Tibial nerve (tissue), 4 donors: Measurements from ENCODE around the gene MPZL3. TPM values are rescaled to one million over a fixed set of nuclear protein-coding genes. Genes with fewer than 3 reads are reported as not detected.

Source experiments
- DNase-seq, 2 donors: peaks; one replicate each; pipeline ENCODE4 v3.0.0-alpha.2; 2019; ENCODE audit warnings: low spot score in 2 of 2
- H3K27ac ChIP-seq, 4 donors: fragments of 200-600 bp; sonication (generic) in 3 of 4; one replicate each; pipeline ENCODE4 v1.5.1; 2017 to 2019; ENCODE audit warnings: mild to moderate bottlenecking in 1 of 4
- H3K27me3 ChIP-seq, 2 donors: fragments of 200-600 bp; sonication (generic) in 1 of 2; one replicate each; pipeline versions ENCODE4 v1.5.1 to v1.6.0; 2017 to 2019
- H3K36me3 ChIP-seq, 3 donors: fragments of 200-600 bp; sonication (generic); one replicate each; pipeline ENCODE4 v1.5.1; 2018 to 2019
- H3K4me1 ChIP-seq, 4 donors: fragments of 200-600 bp; sonication (generic) in 3 of 4; one replicate each; pipeline ENCODE4 v1.5.1; 2017 to 2019
- H3K4me3 ChIP-seq, 4 donors: fragments of 200-600 bp; sonication (generic) in 3 of 4; one replicate each; pipeline ENCODE4 v1.5.1; 2017 to 2019; ENCODE audit warnings: mild to moderate bottlenecking in 1 of 4, moderate library complexity in 1 of 4
- H3K9me3 ChIP-seq, 4 donors: fragments of 200-600 bp; sonication (generic) in 3 of 4; one replicate each; pipeline ENCODE4 v1.5.1; 2017 to 2019
- EP300 ChIP-seq, 2 donors: sonication (generic); formaldehyde crosslinking; IDR thresholded peaks; one replicate each; pipeline ENCODE4 v1.6.1; 2017; ENCODE audit warnings: antibody characterized with exemption in 2 of 2, mild to moderate bottlenecking in 1 of 2
- POLR2A ChIP-seq, 2 donors: fragments of 450-650 bp; IDR thresholded peaks; one replicate each; pipeline ENCODE4 v1.6.1; 2017; ENCODE audit warnings: antibody characterized with exemption in 2 of 2, mild to moderate bottlenecking in 2 of 2, moderate library complexity in 2 of 2
- WGBS, 2 donors: methylation state at CpG; one replicate each; pipeline ENCODE4 v1.1.5; 2018; 5-methylcytosine and 5-hydroxymethylcytosine counted together
- total RNA-seq, 4 donors: library from RNA; depleted of rRNA; stranded (reverse); fragments of >200 nt; gene quantifications; one replicate each; pipeline ENCODE4 v1.1.0, GENCODE V29; 2016
- TF ChIP-seq, protein P1 (sequence below), 5 experiments: fragments of 200-600 bp in 3 of 5; fragments of 450-650 bp in 2 of 5; sonication (generic) in 3 of 5; IDR thresholded peaks; one replicate each; pipeline ENCODE4 v1.5.1; 2016 to 2019; ENCODE audit warnings: antibody characterized with exemption in 5 of 5, mild to moderate bottlenecking in 3 of 5, moderate library complexity in 2 of 5

Gene MPZL3
- total RNA-seq, 4 donors from 2014 or later = 0.87 to 3.1 (median 1.9) TPM

DNA sequence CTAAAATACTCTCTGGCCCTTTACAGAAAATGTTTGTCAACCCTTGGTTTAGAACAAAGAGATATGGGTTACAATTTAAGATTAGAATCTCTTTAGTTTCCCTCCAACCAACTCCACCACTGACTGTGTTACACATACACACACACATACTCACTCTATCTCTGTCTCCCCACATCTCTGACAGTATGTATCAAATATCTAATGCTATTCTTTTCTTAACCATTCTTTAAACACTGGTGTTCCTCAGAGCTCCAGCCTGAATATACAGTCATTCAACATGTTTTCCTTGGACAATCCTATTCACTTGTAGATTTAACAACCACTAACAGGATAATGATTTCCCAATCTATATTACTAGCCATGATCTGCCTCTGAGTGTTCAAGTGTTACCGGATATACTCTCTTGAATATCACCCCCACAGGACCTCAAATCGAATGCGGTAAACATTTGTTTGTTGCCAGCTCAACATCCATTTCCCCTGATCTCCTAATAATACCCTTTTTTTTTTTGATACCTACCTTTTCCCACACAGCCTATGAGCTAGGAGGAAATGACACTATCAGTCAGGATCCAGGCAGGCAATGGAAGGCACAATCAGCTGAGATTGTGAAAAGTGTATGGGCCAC lies 6.1 kb downstream of the MPZL3 start:
- H3K36me3 ChIP-seq = no peaks in the 10 kb centered on the region
- 87 to 88% methylated on average over 3 of the region's 3 CpGs for WGBS, 2 donors

DNA sequence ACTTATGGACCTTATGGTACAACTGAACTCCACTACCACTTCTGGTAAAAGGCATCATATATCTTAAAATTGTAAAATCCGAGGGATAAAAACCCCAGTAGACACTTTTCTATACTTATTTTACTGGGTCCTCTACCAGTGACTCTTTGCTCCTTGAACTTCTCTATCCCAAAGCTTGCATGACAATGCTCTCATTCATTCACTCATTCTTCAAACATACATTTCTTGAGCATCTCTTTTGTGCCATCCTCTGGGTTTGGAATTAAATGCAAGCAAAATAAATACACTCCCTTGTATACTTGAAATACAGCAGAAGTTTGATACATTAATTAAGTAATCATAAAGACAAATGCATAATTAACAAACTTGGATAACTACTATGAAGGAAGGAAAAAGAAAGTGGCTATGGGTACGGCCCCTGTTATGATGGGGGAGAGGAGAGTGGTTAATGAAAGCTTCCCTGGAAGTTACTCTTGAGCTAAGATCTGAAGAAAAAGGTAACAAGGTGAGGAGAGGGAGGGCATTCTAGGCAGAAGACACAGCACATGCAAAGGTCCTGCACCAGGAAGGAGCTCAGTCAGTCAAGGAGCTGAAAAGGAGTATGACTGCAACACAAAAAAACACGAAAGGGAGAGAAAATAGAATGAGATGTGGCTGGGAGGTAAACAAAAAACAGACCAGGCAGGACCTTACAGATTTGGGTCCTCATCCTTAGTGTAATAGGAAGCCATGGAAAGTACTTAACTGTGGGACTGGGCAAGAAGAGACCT lies 8.0 kb downstream of the MPZL3 start:
- TF ChIP-seq EP300 (IDR thresholded peaks at IDR 0.05) (no peak), POLR2A (IDR thresholded peaks at IDR 0.05) (no peak)
- TF ChIP-seq, protein P1, sequence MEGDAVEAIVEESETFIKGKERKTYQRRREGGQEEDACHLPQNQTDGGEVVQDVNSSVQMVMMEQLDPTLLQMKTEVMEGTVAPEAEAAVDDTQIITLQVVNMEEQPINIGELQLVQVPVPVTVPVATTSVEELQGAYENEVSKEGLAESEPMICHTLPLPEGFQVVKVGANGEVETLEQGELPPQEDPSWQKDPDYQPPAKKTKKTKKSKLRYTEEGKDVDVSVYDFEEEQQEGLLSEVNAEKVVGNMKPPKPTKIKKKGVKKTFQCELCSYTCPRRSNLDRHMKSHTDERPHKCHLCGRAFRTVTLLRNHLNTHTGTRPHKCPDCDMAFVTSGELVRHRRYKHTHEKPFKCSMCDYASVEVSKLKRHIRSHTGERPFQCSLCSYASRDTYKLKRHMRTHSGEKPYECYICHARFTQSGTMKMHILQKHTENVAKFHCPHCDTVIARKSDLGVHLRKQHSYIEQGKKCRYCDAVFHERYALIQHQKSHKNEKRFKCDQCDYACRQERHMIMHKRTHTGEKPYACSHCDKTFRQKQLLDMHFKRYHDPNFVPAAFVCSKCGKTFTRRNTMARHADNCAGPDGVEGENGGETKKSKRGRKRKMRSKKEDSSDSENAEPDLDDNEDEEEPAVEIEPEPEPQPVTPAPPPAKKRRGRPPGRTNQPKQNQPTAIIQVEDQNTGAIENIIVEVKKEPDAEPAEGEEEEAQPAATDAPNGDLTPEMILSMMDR (IDR thresholded peaks at IDR 0.05) = no peak
- Histone ChIP-seq H3K27me3 (peaks cover 0 to 15% of the 10 kb centered on the region in 2 donors), H3K36me3 (no peaks in the 10 kb centered on the region), H3K4me3 (no peak overlapping the region), H3K27ac (no peak overlapping the region), H3K4me1 (peaks cover 0 to 5% (median 1%) of the 10 kb centered on the region in 4 donors), H3K9me3 (no peaks in the 10 kb centered on the region)
- 73 to 74% methylated on average over 3 of the region's 3 CpGs for WGBS, 2 donors
- DNase-seq = no peak

More for the DNA sequence above, 6.1 kb downstream of the MPZL3 start:
- Histone ChIP-seq H3K4me3 (no peak overlapping the region), H3K4me1 (peaks cover 0 to 3% (median 0%) of the 10 kb centered on the region in 4 donors), H3K9me3 (no peaks in the 10 kb centered on the region), H3K27me3 (peaks cover 0 to 30% of the 10 kb centered on the region in 2 donors), H3K27ac (no peak overlapping the region)
- TF ChIP-seq POLR2A (IDR thresholded peaks at IDR 0.05) (no peak), EP300 (IDR thresholded peaks at IDR 0.05) (no peak)
- TF ChIP-seq, protein P1 (IDR thresholded peaks at IDR 0.05) = no peak
- DNase-seq = no peak

DNA sequence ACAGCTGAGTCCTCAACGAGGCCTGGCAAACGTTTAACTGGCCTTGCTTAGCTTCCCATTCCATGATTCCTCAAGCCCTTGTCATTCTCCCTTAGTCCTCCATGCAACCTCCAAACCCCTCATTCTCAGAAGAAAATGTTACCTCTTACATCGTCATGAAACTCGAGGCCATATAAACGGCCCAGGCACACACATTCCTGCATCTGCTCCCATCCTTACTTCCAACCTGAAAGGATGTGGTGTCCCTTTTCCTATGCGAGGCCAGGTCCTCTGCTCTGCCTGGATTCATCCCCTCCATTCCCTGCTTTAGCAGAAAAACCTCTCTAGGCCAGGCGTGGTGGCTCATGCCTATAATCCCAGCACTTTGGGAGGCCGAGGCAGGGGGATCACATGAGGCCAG lies 9.0 kb downstream of the MPZL3 start:
- Histone ChIP-seq H3K27me3 (peaks cover 0 to 10% of the 10 kb centered on the region in 2 donors), H3K4me3 (no peak overlapping the region), H3K4me1 (peaks cover 0 to 5% (median 1%) of the 10 kb centered on the region in 4 donors), H3K27ac (no peak overlapping the region), H3K9me3 (no peaks in the 10 kb centered on the region), H3K36me3 (no peaks in the 10 kb centered on the region)
- TF ChIP-seq, protein P1 (IDR thresholded peaks at IDR 0.05) = no peak
- TF ChIP-seq EP300 (IDR thresholded peaks at IDR 0.05) (no peak), POLR2A (IDR thresholded peaks at IDR 0.05) (no peak)
- 48 to 75% methylated on average over 6 to 7 of the region's 8 CpGs for WGBS, 2 donors
- DNase-seq = no peak

DNA sequence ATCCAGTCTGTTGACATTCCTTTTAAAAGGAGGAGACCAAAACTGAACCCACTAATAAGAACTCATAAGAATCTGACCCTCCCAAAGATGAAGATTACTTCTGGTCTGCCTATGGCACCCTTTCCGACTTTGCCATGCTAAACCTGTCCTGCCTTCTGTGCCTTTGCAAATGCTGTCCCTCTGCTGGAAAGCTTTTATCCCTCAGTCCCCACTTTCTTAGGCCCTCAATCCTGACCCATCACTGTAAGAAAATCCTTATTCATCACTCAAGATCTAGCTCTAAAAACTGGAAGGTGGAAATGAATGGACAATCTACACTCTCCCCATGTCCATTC lies 10.4 kb downstream of the MPZL3 start:
- H3K36me3 ChIP-seq = no peaks in the 10 kb centered on the region
- peaks cover 0 to 7% of the 10 kb centered on the region in 2 donors for H3K27me3 ChIP-seq
- H3K4me1 ChIP-seq = peaks cover 0 to 5% (median 1%) of the 10 kb centered on the region in 4 donors
- no peak for DNase-seq
- no peak for TF ChIP-seq EP300 (IDR thresholded peaks at IDR 0.05)
- TF ChIP-seq, protein P1 (IDR thresholded peaks at IDR 0.05) = no peak
- TF ChIP-seq POLR2A (IDR thresholded peaks at IDR 0.05) = no peak
- H3K9me3 ChIP-seq = no peaks in the 10 kb centered on the region
- peak overlapping the region in 3 of 4 donors; percentile 41 to 66 (median 58) for H3K27ac ChIP-seq
- no peak overlapping the region for H3K4me3 ChIP-seq
- WGBS, 2 donors = 73 to 77% methylated on average over 1 of the region's 1 CpG
